AG09319 (cell line): Measurements from ENCODE around the gene KRT35.

Experiments
- DNase-seq: peaks from one replicate; pipeline ENCODE4 v3.0.0-alpha.2; 2010; ENCODE audit warnings: low read depth; ENCODE audit errors: extremely low read depth
- TF ChIP-seq, protein P1 (sequence below): IDR thresholded peaks from 2 replicates; pipeline ENCODE4 v1.5.1; 2011; ENCODE audit warnings: low read depth, mild to moderate bottlenecking, inconsistent platforms, low read length, moderate library complexity

KRT35 gene

GRCh38 chr17:41523787-41524186, 42.8 kb upstream of the KRT35 start:
- DNase-seq = no peak
- TF ChIP-seq, protein P1, sequence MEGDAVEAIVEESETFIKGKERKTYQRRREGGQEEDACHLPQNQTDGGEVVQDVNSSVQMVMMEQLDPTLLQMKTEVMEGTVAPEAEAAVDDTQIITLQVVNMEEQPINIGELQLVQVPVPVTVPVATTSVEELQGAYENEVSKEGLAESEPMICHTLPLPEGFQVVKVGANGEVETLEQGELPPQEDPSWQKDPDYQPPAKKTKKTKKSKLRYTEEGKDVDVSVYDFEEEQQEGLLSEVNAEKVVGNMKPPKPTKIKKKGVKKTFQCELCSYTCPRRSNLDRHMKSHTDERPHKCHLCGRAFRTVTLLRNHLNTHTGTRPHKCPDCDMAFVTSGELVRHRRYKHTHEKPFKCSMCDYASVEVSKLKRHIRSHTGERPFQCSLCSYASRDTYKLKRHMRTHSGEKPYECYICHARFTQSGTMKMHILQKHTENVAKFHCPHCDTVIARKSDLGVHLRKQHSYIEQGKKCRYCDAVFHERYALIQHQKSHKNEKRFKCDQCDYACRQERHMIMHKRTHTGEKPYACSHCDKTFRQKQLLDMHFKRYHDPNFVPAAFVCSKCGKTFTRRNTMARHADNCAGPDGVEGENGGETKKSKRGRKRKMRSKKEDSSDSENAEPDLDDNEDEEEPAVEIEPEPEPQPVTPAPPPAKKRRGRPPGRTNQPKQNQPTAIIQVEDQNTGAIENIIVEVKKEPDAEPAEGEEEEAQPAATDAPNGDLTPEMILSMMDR = no peak

DNA sequence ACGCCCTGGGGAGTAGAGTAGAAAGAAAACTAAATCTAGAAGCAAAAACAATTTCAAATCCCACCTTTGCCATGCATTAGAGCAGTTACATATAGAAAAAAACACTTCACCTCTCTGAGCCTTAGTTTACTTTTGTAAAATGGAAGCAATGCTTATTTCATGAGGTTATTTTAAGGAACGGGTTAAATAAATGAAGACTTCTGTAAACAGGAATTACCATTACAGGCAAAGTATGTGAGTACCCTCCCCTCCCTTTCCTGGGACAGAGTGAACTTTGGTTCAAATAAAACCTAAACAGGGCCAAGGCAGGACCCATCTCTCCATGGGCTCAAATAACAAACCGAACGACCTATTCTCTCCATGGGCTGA, 42.3 kb upstream of the KRT35 start:
- TF ChIP-seq, protein P1 = no peak
- DNase-seq = no peak

DNA sequence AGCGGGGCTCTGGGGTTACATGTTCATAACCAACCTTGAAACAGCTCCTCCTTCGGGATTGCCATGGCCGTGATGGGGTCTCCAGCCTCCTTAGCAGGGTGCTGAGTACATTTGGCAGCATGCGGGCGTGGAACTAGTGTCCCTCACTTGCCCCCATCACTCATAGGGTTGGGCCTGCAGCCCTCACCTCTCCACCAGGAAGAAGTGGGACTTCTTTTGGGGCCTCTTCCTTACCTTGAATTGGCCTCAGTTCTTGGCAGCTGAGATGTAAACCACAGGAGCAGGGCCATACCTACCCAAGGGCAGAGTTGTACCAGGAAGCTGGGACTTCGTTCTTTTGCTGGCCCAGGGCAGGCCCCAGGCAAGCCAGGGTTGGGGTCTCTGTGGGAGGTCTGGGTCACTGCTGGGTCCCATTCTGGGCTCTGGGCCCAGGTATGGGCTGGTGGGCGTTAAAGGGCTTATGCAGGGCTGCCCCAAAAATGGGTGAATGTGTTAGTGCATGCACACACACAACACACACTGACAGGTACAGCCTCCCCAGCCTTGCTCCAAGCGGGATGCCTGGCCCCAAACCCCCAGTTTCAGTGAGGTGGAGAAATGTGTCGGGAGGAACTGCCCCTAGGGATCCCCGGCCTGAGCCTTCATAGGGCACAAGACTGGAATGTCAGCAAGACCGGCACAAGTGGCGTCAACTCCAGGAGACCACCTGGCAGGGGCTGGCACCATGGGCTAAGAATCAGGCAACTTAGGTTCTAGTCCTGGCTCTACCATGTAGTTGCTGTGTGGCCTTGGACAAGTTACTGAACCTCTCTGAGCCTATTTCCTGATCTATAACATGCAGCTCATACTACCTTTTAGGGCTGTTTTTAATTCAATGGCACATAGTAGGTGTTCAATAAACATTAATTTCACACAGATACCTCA, 41.6 kb upstream of the KRT35 start:
- TF ChIP-seq, protein P1 = no peak
- no peak for DNase-seq

DNA sequence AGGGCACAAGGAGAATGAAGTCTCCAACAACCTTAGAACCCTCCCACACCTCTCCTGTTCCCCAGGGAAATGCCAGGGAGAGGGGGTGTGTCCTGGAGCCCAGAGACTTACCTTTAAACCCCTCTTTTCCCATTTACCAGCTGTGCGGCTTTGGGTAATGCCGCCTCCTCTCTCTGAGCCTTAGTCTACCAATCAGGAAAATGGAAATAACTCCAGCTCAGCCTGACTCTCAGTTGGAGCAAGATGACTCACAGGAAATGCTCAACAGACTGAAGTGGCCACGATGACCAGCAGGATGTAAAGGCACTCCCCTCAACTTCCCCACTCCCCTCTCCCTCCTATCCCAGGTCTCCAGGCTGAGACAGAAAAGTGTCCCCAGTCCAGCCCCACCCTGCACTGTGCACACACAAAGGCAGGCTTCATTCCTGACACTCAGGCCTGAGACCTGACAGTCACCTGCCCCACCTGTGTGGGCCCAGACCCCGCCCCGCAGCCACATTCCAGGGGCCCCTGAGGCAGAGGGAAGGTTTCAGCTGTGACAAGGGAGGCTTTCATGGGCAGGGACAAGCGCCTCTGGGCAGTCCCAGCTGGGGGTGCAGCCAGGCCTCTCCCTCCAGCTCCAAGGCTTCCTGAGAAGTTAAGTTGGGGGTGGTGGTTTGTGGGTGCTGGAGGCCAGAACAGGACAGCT, 40.8 kb upstream of the KRT35 start:
- peak; percentile 28 for DNase-seq
- TF ChIP-seq, protein P1 = no peak

GRCh38 chr17:41520821-41521521, 40.0 kb upstream of the KRT35 start:
- DNase-seq = no peak
- TF ChIP-seq, protein P1 = no peak

DNA sequence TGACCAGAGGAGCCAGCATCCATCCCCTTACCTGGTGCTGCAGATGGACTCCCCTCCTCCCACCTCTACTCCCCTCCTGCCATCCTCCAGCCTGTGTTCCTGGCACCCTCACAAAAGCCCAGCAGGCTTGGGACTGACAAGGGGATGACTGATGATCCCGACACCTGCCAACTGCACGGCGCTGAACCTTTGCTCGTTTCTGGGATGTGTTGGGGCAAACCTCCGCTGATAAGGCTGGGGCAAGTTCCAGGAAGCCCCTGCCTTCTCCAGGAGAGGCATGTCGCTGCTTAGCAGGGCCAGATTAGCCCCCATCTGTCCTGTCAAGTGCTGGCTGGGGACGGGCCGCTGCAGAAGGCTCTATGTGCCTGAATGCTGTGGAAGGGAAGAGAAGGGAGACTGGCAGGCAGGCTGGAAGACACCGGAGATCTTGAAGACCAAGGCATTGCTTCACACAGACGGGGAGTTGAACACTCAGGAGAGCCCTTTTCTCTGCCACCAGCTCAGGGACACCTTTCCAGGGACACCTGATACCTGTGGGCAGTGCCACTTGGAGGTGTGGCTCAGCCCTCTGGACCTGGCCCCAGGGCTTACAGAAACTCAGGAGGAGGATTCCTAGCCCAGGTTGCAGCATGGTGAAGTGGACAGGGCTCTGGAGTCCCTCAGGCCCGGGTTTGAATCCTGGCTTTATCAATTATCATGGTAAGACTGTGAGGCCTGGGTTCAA, 38.7 kb upstream of the KRT35 start:
- TF ChIP-seq, protein P1 = no peak
- no peak for DNase-seq
